D721Med (cell line): Measurements from ENCODE around the gene RAD23A.

Source experiments
- DNase-seq: peaks from one replicate; pipeline ENCODE4 v3.0.0; 2011; ENCODE audit warnings: low spot score; ENCODE audit not compliant: insufficient read length
- FAIRE-seq: peaks from 2 replicates; lab custom pipeline; 2011; peaks lifted over from hg19 to GRCh38; lab: Jason Lieb, UNC
- TF ChIP-seq, protein P1 (sequence below): IDR thresholded peaks from 2 replicates; pipeline ENCODE4 v1.5.1; 2012; ENCODE audit warnings: mild to moderate bottlenecking, control low read depth; ENCODE audit not compliant: insufficient read depth; ENCODE audit errors: missing control alignments

Gene RAD23A

DNA sequence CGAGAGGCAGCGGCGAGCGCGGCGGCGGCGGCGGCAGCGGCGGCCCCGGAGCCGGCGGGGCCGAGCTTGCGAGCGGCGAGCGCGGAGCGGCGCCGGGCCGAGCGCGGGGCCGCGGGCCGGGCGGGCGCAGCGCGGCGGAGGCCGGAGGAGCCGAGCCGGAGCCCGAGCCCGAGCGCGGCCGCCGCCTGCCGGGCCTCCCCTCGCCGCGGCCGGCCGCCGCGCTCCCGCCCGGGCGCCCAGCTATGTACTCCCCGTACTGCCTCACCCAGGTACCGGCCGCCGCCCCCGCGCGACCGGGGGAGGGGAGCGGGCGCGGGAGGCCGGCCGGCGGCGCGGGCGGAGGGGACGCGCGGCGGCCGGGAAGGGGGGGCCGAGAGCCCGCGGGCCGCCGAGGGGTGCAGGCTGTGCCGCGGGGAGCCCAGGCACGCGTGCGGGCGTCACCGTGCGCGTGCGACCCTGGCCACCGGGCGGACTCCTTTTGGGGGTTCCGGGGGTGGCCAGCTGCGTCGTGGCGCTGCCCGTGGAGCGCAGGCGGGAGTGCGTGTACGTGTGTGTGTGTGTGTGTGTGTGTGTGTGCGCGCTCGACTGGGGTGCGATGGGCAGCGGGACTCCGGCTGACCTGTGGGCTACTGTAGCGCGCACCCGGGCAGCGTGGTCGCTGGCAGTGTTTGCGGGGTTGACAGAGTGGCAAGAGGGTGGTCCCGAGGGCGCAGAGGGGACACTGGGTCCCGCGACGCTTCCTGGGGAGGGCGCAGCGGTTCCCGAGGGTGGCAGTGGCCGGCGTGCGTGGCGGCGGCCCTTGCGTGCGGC, 50.1 kb downstream of the RAD23A start:
- TF ChIP-seq, protein P1, sequence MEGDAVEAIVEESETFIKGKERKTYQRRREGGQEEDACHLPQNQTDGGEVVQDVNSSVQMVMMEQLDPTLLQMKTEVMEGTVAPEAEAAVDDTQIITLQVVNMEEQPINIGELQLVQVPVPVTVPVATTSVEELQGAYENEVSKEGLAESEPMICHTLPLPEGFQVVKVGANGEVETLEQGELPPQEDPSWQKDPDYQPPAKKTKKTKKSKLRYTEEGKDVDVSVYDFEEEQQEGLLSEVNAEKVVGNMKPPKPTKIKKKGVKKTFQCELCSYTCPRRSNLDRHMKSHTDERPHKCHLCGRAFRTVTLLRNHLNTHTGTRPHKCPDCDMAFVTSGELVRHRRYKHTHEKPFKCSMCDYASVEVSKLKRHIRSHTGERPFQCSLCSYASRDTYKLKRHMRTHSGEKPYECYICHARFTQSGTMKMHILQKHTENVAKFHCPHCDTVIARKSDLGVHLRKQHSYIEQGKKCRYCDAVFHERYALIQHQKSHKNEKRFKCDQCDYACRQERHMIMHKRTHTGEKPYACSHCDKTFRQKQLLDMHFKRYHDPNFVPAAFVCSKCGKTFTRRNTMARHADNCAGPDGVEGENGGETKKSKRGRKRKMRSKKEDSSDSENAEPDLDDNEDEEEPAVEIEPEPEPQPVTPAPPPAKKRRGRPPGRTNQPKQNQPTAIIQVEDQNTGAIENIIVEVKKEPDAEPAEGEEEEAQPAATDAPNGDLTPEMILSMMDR: no peak
- DNase-seq (no peak), FAIRE-seq (no peak)

DNA sequence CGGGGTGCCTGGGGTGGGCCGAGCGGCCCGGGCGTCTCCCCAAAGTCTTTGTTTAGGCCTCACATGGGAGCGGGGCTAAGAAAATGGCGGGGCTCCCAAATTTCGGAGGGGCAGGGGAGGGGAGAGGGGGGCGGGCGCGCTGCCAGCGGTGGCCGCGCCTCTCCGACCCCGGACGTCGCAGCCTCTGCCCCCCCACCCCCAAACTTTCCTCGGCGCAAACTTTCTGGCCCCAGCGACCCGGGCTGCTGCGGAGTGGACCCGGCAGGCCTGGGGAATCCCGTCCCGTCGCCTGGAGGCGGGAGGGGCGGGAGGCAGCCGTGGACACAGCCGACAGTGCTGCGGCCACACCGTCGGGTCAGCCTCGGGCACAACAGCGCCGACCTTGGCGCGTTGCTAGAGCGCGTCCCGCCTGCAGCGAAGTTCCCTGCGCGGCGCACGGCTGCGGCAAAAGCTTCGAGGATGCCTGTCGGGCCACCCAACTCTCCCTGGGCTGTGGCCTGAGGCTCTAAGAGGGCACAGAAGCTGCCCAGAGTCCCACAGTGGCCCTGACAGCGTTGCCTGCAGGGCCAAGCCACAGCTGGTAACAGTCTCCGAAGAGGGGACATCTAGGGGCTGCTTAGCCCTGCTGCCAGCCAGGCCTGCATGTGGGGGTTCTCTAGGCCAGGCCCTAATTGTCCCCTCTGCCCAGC, 50.9 kb downstream of the RAD23A start:
- FAIRE-seq: no peak
- TF ChIP-seq, protein P1: no peak
- no peak for DNase-seq

DNA sequence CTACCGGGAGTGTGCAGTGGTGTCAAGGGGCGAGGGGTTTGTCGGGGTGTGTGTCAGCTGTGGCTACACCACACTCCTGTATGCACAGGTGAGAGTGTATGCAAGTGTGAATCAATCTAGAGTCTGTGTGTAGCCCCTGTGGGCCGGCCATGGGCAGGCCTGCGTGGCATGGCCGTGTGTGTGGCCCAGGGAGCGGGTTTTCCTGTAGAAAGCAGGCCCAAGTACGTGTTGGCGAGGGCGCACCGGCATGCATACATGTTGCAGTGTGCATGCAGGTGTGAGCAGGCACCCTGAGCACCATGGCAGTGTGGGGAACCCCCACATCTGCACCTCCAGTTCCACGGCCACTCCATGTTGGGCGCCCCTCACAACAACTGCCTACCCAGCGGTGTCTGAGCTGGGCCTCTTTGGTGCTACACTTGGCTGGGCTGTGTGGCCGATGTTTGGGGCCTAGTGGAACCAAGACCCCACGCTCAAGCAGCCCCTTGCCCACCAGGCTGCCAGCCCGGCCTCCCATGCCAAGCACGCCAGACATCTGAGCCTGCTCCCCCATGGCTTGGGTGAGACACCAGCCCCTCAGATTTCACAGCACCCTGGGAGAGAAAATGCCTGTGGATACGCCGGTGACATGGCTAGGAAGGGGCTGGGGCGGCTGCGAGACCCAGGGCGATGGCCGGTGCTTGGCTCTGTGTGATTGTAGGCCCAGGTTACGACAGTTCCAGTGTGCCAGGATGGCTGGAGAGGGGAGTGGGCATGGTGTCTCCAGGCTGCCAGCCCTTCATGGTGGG, 51.7 kb downstream of the RAD23A start:
- FAIRE-seq (no peak), DNase-seq (no peak)
- TF ChIP-seq, protein P1: no peak

DNA sequence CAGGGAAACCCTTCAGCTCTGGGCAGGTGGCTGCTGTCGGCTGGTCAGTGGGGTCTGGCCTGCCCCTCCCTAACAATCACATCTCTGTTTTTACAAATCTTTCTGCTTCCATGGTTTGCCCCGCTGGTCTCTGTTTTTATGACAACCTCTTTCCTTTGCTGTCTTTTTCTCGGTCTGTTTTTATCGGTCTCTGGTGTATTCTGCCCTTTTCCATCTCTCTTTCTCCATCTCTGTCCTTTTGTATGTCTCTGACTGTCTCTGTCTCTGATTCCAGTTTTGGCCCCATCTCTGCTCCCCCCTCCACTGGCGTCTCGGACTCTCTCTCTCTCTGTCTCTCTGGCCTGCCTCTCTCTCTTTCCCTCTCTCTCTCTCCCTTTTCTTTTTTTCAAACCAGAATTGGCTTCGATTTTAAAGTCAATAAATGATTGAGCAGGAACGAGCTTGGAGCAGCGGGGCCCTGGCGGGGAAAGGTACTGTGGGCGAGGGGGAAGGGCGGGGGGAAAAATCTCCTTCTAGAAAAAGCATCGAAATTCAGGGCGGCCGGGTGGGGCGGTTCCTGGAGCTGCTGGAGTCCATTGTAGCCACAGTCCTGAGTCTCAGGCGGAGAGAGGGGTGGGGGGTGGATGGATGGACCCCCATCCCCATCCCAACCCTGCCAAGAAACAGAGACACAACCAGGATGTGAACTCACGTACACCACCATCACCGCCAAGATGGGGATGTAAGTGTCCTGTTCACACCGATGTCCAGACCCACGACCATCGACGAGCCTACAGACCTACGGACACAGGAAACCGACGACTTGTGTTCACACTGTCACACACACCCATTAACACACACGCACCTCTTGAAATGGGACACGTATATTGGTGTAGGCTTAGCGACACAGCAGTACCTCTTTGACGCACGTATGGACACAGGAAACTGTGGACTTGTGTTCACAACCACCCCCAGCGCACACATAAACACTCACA, 52.6 kb downstream of the RAD23A start:
- DNase-seq (no peak), FAIRE-seq (no peak)
- TF ChIP-seq, protein P1: no peak

DNA sequence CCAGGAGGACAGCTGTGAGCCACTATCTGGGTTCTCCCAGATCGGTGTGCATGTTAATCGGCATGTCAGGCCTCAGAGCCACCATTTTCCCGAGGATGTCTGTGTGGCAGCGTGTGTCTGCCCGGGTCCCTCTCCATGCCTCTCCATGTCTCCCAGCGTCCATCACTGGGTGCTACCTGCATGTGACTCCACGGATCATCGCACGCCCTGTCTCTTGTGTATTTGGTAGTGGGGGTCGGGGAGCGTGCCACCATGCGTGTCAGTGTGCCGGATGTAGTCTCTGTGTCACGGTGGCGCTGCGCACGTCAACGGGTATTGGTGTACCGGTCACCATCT, 55.5 kb downstream of the RAD23A start:
- TF ChIP-seq, protein P1: no peak
- FAIRE-seq (no peak), DNase-seq (no peak)

DNA sequence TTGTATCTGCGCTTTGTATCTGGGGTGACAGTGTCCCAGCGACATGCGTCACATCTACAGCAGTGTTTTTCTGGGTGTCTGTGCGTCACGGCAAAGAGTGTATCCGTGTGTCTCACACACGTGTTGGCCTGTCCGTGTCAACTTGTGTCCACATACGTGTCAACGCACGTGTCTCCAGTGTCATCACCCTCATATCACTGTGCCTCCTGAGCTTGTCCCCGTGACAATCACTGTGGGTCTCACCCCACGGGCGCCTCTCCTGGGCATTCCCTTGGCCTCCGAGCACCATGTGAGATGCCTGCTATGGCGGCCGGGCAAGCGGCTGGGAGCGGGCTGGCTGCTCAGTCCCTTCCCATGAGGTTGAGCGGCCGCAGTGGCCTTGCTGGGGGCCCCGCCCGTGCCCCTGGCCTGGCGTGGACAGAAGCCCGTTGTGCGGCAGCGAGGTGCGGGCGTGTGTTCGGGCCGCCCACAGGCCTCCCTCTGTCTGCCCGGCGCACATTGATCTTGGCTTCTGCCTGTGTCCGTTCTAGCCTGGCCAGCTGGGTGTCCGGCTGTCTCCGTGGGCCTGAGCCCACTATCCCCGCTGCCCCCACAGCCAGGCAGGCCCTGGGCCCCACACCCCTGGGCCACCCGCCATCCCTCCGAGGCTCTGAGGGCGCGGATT, 56.0 kb downstream of the RAD23A start:
- FAIRE-seq (no peak), DNase-seq (no peak)
- TF ChIP-seq, protein P1: no peak
